HG03280 (cell line): Measurements from ENCODE around the gene PRUNE1.
A peak's percentile ranks its signal among the peaks of the same experiment; 100 is the strongest.

ENCODE experiments used
- ATAC-seq: cut with Tn5 transposase; IDR thresholded peaks from one replicate; pipeline ENCODE4 v1.9.1; 2021; ENCODE audit warnings: mild to moderate bottlenecking, moderate library complexity; ENCODE audit not compliant: unreplicated experiment

Gene PRUNE1

GRCh38 chr1:150976879-150977694, 31.2 kb upstream of the PRUNE1 start:
- no peak for ATAC-seq

DNA sequence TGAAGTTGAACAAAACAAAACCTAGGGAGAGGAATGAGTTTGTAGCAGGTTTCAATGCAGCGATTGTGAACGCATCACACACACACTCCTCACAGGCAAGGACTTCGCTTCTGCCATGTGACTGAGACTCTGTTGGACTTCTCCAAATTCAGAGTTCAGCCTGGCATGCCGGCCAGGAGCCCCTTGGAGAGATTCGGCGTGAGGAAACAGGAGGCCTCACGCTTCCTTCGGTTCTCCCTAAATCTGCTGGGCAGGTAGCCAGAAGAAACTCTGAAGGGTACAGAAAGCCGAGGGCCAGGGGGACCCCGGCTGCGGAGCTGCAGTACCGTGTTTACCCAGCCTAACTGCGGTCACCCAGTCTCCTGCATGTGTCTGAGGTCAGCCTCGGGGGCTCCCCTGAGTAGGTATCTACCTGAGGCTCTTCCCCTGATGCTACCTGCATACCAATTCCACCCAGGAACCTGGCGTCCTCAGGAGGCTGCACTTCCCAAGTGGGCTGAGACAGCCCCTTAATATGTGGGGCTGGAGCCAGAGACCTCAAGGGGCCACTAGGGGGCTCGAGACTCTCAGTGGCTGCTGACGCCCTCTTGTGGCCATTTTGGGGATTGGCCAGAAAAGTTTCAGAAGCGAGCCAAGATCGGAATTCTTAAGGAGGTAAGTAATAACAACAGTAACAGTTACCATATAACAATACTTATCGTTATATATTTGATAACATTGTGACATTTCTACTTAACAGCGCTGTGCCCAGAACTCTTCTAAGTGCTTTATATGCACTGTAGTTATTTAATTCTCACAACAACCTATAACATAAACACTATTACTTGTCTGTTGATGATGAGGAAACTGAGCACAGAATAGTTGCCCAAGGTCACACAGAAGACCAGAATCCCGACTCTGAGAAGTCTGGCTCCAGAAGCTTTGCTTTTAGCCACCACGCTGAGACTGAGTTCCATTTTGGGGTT, 28.9 kb upstream of the PRUNE1 start:
- peak; percentile 47 for ATAC-seq

DNA sequence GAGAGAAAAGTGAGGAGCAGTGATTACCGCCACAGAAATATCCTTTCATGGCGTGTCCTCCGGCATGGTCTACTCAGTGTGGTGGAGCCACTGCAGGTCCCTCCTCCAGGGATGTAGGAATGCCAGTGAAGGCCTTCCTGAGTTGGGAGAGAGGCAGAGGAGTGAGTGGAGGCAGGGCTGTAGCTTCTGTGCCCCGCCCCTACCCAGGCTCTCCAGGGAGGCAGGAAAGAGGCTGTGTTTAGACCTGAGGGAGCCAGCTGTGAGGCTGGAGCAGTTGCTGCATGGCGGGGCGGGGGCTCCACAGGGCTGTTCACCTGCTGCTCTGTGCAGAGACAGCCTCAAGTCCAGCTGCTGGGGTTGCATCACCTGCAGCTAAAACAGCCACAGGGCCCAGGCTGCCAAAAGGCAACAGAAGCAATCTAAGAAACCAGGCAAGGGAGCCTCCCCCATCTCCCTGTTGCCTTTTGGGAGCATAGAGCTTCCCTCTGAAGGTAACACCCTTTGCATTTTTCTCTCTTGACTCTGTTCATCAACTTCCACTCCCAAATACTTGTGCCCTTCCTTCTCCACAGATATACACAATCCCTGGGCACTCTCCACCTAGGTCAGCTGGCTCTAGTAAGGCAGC, 27.0 kb upstream of the PRUNE1 start:
- no peak for ATAC-seq

DNA sequence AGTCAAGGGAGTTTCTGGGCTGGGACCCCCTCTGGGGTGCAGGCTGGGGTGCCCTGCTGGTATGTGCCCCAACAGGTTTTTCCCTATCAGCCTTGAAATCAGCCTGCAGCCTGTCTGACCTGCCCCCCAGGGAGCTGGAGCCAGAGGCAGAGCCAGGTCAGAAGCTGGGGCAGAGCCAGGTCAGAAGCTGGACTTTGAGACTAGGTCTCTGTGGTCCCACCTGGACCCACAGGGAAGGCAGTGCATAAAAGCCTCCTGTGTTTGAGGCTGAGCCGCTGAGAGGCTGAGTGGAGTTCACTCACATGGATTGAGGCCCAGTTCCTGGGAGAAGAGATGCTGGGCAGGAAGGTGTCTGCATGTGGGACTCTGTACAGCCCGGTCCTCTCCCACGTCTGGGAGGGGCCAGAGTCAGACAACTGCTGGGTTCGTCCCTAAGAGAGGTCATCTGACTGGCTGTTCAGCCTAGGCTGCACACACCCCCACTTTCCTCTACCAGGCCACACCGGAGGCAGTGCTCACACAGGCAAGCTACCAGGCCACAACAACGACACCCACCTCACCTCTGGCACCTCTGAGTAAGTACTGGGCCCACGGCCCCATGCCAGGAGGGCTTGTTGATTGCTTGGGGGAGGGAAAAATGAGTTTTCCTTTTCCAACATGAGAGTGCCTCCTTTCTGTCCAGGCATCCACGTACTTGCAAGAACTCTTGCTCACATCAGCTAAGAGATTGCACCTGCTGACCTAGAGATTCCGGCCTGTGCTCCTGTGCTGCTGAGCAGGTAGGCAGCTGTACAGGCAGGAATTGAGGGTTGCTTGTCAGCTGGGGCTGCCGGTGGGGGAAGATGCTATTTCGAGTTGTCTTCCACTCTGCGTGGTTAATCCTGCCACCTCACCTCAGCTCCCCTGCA, 26.2 kb upstream of the PRUNE1 start, which contains the start of gene ANXA9:
TSS of gene ANXA9 (plus strand) at position 488 of the 908 bp plus-strand sequence. CDS start 814 bp downstream, outside the sequence.
- ATAC-seq, result no peak

- no peak for ATAC-seq
These were observed 22.9 kb upstream of the PRUNE1 start for GRCh38 chr1:150985179-150985825.

DNA sequence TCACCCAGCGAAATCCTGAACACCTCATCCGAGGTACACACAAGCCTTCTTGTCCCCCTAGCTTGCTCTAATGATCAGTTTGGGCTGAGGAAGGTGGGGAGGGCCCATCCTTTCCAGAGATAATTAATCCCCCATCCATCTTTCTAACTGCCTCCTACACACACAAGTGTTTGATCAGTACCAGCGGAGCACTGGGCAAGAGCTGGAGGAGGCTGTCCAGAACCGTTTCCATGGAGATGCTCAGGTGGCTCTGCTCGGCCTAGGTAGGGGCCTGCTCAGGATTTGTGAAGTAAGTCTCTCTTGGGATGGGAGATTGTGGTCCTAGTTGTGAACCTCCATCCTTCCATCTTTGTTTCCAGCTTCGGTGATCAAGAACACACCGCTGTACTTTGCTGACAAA, 20.3 kb upstream of the PRUNE1 start:
- no peak for ATAC-seq

GRCh38 chr1:150992626-150993025, 15.6 kb upstream of the PRUNE1 start:
- ATAC-seq, result no peak

DNA sequence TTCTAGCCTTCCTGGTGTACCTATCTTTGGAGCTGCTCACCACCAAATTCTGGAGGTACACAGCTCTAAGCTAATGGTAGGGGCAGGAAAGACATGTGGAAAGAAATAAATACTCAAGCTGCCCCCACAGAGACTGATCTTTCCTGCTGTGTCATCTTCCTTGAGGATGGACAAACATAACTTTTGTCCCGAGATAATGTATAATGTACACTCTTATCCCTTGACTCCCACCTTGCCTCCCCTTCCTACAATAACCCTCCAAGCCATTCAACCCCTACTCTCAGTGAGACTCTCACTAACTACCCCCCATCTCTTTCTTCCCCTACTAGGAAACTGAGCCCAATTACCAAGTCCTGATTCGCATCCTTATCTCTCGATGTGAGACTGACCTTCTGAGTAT, 14.0 kb upstream of the PRUNE1 start:
- no peak for ATAC-seq

DNA sequence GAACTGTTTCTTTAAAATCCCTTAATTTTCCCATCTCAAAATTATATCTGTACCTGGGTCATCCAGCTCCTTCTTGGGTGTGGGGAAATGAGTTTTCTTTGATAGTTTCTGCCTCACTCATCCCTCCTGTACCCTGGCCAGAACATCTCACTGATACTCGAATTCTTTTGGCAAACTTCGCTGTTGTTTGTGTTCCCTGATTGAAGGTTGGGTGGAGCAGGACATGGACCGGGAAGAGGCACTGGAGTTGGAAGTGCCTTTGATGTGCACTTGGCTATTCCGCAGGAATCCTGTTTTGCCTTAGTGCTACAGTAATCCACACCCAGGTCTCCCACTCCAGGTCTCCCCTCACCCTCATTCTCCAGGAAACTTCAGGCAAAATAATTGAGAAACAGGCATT, 12.8 kb upstream of the PRUNE1 start:
- ATAC-seq, result no peak

- no peak for ATAC-seq
These were observed 12.4 kb upstream of the PRUNE1 start for GRCh38 chr1:150995896-150996295.

DNA sequence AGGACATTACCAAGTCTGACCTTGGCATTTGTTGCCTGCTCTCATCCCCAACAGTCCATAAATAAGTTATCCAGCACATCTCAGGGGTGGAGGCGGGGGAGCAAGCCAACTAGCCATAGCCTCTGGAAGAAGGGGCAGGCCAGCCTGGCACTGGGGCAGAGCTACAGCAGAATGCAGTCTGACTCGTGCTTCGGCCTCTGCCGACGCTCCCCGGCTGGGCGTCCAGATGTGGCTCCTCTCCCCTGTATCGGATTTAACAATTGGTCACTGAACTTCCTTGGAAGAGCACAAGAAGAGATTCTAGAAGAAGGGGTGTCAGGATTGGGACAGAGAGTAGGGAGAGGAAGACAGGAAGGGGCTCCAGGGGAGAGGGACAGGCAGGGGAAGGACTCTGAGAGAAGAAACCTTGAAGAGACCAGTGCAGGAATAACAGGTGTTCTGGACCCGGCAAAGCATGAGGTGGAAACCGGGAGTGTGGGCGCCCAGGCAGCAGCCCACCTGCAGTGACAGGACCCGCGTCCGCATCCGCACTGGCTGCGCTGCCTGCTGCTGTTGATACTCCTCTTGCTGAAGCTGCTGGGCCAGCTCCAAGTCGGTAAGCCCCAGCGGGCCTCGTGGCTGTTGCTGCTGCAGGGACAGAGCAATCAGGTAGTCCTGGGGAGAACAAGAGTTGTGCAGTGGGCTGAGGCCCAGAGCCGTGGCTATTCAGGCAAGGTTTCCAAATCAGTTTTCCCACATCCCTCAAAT, 10.9 kb upstream of the PRUNE1 start:
- ATAC-seq, result no peak

DNA sequence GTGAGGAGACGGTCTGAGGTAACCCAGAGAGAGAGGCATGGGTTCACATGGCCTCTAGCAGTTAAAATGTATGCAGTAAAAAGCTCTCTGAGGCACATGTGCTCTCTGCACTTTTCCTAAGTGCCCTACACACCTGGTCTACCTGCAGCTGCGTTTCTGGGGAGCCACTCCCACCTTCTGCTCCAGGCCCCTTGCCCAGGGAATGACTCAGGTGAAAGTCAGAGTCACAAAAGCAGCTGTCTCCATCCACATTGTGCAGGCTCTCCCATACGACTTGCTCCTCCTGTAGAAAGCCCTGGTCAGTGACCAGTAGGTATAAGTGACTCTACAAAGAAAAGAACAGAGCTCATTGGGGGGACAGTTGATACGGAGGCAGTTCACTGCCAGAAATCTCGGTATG, 10.3 kb upstream of the PRUNE1 start:
- ATAC-seq, result no peak

- ATAC-seq, result no peak
These were observed 9.1 kb upstream of the PRUNE1 start for GRCh38 chr1:150999051-150999674.

DNA sequence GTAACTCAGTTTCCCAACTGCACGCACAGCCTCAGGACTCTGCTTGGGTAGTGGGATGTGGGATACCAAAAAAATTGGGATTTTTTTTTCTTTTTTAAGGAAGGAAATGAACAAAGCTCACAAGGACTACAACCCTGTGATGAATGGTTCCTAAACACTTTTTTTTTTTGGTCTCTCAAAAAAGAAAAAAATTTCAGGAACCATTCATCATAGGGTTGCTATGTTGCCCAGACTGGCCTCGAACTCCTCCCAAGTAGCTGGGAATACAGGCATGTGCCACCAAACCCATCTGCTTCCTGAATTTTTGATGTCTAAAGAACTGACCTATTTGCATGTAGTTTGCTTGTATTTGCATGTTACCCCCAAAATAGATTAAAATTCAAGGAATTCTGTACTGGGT, 8.3 kb upstream of the PRUNE1 start:
- ATAC-seq, result no peak

DNA sequence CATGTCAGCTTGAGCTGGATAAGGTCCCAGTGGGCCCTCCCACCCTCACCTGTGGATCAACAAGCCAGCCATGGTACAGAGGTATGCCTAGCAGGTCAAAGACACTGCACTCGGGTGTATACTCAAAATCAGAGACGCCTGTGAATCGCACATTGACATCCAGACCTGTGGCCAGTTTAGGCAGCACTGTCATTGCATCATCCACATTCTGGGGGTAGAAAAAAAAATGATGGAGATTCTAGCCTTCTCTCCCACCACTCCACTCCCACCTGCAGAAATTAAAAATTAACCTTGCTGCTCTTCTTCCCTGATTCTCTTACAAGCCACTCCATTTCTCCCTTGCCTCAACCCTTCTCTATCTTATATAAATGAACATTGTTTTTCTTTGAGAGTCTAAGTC, 7.8 kb upstream of the PRUNE1 start:
- no peak for ATAC-seq

GRCh38 chr1:151001602-151002001, 6.6 kb upstream of the PRUNE1 start:
- ATAC-seq, result no peak

GRCh38 chr1:151002051-151002450, 6.2 kb upstream of the PRUNE1 start:
- no peak for ATAC-seq

DNA sequence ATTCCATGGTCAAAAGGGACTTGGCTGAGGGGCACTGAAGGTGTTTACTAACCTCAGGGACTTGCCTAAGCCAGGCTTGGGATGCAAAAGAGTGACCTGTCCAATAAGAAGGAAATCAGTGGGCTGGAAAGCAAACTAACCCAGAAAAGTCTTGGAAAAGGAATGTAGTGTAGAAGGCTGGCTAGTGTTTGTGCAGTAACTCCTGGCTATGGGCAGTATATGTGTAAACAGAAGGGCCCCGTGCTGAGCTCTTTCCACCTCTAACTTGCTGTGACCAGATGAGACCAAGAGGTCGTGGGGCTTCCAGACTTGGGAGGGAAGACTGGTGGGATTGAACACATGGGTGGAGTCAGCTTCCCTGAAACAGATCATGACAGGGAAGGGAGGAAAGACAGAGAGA, 5.6 kb upstream of the PRUNE1 start:
- no peak for ATAC-seq

DNA sequence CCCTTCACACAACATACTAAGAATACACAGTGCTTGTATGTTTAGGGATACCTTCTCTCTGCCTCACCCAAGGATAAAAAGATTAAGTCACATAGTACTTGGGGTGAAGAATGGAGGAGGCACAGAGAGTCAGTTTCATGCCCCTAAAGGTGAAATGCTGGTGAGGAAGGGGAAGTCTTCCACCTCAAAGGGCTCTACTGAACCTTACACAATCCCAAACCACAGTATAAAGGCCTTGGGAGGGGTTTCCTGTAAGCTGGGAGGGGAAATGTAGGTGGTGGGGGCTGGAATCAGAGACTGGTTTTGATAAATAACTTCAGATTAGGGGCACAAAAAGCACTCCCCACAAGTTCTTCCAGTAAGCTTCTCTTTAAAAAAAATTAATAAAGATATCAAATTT, 5.1 kb upstream of the PRUNE1 start:
- no peak for ATAC-seq
